ENCODE data around the gene PARD3.

Gene PARD3

DNA sequence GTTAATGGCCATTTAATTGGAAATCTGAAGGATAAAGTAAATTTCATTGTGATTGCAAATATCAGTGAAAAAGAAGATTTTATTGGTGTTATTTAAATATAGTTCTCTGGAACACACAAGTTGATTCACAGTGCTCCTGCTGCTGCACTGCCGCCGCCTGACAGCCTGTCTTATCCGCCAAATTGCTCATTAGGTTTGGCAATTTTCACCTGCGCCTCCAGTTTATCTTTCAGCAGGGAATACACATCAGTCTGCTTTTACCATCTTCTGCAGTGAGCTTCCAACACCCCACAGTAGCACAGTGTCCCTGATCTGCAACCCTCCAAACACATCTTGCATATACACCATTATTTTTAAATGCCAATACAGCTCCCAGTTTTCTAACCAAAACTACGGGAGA, 308.3 kb downstream of the PARD3 start:
- TF ChIP-seq EZH2phosphoT487 (IDR thresholded peaks at IDR 0.05; ENCODE audit: borderline replicate concordance, low read length) = no peak
- TF ChIP-seq, protein P1, sequence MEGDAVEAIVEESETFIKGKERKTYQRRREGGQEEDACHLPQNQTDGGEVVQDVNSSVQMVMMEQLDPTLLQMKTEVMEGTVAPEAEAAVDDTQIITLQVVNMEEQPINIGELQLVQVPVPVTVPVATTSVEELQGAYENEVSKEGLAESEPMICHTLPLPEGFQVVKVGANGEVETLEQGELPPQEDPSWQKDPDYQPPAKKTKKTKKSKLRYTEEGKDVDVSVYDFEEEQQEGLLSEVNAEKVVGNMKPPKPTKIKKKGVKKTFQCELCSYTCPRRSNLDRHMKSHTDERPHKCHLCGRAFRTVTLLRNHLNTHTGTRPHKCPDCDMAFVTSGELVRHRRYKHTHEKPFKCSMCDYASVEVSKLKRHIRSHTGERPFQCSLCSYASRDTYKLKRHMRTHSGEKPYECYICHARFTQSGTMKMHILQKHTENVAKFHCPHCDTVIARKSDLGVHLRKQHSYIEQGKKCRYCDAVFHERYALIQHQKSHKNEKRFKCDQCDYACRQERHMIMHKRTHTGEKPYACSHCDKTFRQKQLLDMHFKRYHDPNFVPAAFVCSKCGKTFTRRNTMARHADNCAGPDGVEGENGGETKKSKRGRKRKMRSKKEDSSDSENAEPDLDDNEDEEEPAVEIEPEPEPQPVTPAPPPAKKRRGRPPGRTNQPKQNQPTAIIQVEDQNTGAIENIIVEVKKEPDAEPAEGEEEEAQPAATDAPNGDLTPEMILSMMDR (IDR thresholded peaks at IDR 0.05; ENCODE audit: low read depth, low read length, poor library complexity, severe bottlenecking) = no peak
- Histone ChIP-seq H3F3A (ENCODE audit: control insufficient read depth, insufficient read depth) (no peaks in the 10 kb centered on the region), H3K4me3 (ENCODE audit: low read length) (no peak overlapping the region), H3K9me2 (replicated peaks; ENCODE audit: control insufficient read depth, low read length) (no peaks in the 10 kb centered on the region), H3K79me2 (ENCODE audit: control insufficient read depth, low read length) (no peaks in the 10 kb centered on the region), H3K9me3 (ENCODE audit: control insufficient read depth, insufficient read depth, low read length) (no peaks in the 10 kb centered on the region), H3K27me3 (ENCODE audit: control insufficient read depth, low read length) (no peaks in the 10 kb centered on the region), H3K4me1 (ENCODE audit: control insufficient read depth, low read length) (no peaks in the 10 kb centered on the region), H3K4me2 (ENCODE audit: low read length) (no peak overlapping the region), H3K36me3 (ENCODE audit: control insufficient read depth, low read length) (no peaks in the 10 kb centered on the region), H3K27ac (ENCODE audit: low read depth, low read length) (no peak overlapping the region), H4K20me1 (ENCODE audit: control insufficient read depth, insufficient read depth, low read depth, low read length) (no peaks in the 10 kb centered on the region)

DNA sequence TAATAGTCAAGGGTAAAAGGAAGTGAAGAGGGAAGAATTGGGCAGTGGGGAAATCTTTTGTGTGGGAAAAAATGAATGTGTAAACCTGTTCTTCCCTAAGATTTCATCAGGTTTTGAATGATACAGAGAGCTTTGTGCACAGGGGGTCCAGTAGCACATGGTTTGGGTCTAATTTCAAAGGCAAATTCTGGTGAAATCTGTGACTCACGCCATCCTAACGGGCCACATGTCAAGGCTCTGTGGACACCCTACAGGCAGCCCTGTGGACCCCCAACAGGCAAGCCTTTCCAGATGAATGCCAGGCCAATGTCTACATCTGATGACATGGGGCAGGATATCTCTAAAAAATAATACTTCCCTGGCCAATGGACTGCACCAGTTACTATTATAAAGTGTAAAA, 309.8 kb downstream of the PARD3 start:
- Histone ChIP-seq H3K79me2 (ENCODE audit: control insufficient read depth, low read length) (no peaks in the 10 kb centered on the region), H3K27ac (ENCODE audit: low read depth, low read length) (no peak overlapping the region), H3K4me2 (ENCODE audit: low read length) (no peak overlapping the region), H3K36me3 (ENCODE audit: control insufficient read depth, low read length) (no peaks in the 10 kb centered on the region), H3K4me1 (ENCODE audit: control insufficient read depth, low read length) (no peaks in the 10 kb centered on the region), H3K9me2 (replicated peaks; ENCODE audit: control insufficient read depth, low read length) (no peaks in the 10 kb centered on the region), H3K9me3 (ENCODE audit: control insufficient read depth, insufficient read depth, low read length) (no peaks in the 10 kb centered on the region), H3K27me3 (ENCODE audit: control insufficient read depth, low read length) (no peaks in the 10 kb centered on the region), H3F3A (ENCODE audit: control insufficient read depth, insufficient read depth) (no peaks in the 10 kb centered on the region), H3K4me3 (ENCODE audit: low read length) (no peak overlapping the region), H4K20me1 (ENCODE audit: control insufficient read depth, insufficient read depth, low read depth, low read length) (no peaks in the 10 kb centered on the region)
- TF ChIP-seq, protein P1 (IDR thresholded peaks at IDR 0.05; ENCODE audit: low read depth, low read length, poor library complexity, severe bottlenecking) = no peak
- no peak for TF ChIP-seq EZH2phosphoT487 (IDR thresholded peaks at IDR 0.05; ENCODE audit: borderline replicate concordance, low read length)

DNA sequence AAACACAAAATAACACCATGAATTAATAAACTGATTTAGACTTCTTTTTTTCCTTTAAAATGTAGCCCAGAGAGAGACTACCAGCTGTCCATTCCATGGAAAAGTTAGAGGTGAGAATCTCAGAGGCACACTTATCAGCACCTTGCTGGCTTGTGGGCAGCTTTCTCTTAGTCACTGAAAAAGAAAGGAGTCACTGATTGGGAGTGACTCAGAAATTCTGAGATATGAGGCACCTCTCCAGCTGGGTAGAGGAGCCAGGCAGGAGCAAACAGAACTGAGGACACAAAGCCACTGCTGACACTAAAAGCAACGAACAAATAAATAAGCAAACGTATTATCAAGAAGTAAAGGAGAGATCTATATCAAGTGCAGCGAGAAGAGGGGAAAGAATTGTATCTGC, 310.6 kb downstream of the PARD3 start:
- TF ChIP-seq, protein P1 (IDR thresholded peaks at IDR 0.05; ENCODE audit: low read depth, low read length, poor library complexity, severe bottlenecking) = no peak
- TF ChIP-seq EZH2phosphoT487 (IDR thresholded peaks at IDR 0.05; ENCODE audit: borderline replicate concordance, low read length) = no peak
- H3K79me2 ChIP-seq (ENCODE audit: control insufficient read depth, low read length) = no peaks in the 10 kb centered on the region
- H3K9me3 ChIP-seq (ENCODE audit: control insufficient read depth, insufficient read depth, low read length) = no peaks in the 10 kb centered on the region
- H3K4me2 ChIP-seq (ENCODE audit: low read length) = no peak overlapping the region
- no peaks in the 10 kb centered on the region for H3K9me2 ChIP-seq (replicated peaks; ENCODE audit: control insufficient read depth, low read length)
- H3K27ac ChIP-seq (ENCODE audit: low read depth, low read length) = no peak overlapping the region
- no peaks in the 10 kb centered on the region for H3K27me3 ChIP-seq (ENCODE audit: control insufficient read depth, low read length)
- no peak overlapping the region for H3K4me3 ChIP-seq (ENCODE audit: low read length)
- H3K36me3 ChIP-seq (ENCODE audit: control insufficient read depth, low read length) = no peaks in the 10 kb centered on the region
- no peaks in the 10 kb centered on the region for H3F3A ChIP-seq (ENCODE audit: control insufficient read depth, insufficient read depth)
- no peaks in the 10 kb centered on the region for H4K20me1 ChIP-seq (ENCODE audit: control insufficient read depth, insufficient read depth, low read depth, low read length)
- H3K4me1 ChIP-seq (ENCODE audit: control insufficient read depth, low read length) = no peaks in the 10 kb centered on the region

DNA sequence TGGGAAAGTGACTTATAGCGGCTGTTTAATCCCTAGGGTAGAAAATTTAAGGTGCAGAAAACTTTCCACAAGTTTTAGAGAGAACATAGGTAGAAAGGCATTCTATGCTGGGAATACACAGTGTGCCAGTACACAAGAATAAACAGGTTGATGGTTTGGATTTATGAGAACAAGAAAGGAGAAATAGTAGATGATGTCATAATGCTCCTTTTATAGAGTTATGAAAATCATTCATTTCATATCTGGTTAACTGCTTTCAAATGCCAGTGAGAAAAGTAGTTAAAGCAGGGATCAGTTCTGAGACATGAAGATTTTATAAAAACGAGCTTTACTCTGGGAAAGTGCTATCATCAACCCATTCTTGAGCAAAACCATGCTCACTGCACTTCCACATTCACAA, 311.4 kb downstream of the PARD3 start:
- no peaks in the 10 kb centered on the region for H3K4me1 ChIP-seq (ENCODE audit: control insufficient read depth, low read length)
- H3F3A ChIP-seq (ENCODE audit: control insufficient read depth, insufficient read depth) = no peaks in the 10 kb centered on the region
- H3K27ac ChIP-seq (ENCODE audit: low read depth, low read length) = no peak overlapping the region
- no peaks in the 10 kb centered on the region for H4K20me1 ChIP-seq (ENCODE audit: control insufficient read depth, insufficient read depth, low read depth, low read length)
- H3K27me3 ChIP-seq (ENCODE audit: control insufficient read depth, low read length) = no peaks in the 10 kb centered on the region
- H3K36me3 ChIP-seq (ENCODE audit: control insufficient read depth, low read length) = no peaks in the 10 kb centered on the region
- H3K79me2 ChIP-seq (ENCODE audit: control insufficient read depth, low read length) = no peaks in the 10 kb centered on the region
- no peaks in the 10 kb centered on the region for H3K9me3 ChIP-seq (ENCODE audit: control insufficient read depth, insufficient read depth, low read length)
- no peaks in the 10 kb centered on the region for H3K9me2 ChIP-seq (replicated peaks; ENCODE audit: control insufficient read depth, low read length)
- no peak overlapping the region for H3K4me2 ChIP-seq (ENCODE audit: low read length)
- no peak for TF ChIP-seq EZH2phosphoT487 (IDR thresholded peaks at IDR 0.05; ENCODE audit: borderline replicate concordance, low read length)
- TF ChIP-seq, protein P1 (IDR thresholded peaks at IDR 0.05; ENCODE audit: low read depth, low read length, poor library complexity, severe bottlenecking) = no peak
- no peak overlapping the region for H3K4me3 ChIP-seq (ENCODE audit: low read length)
